Smooth muscle cell (in vitro differentiated cells): ENCODE results near the gene SLC22A3. TPM values are rescaled to one million over a fixed set of nuclear protein-coding genes. Genes with fewer than 3 reads are reported as not detected.

Experiments used
- DNase-seq: peaks from one replicate; lab custom pipeline; 2025; ENCODE audit not compliant: unreplicated experiment; lab: John Stamatoyannopoulos, UW
- H2AFZ ChIP-seq: fragments of 200-600 bp; sonication (generic); 2 replicates; pipeline ENCODE4 v1.6.0; 2016; ENCODE audit warnings: antibody characterized with exemption, low read depth, mild to moderate bottlenecking
- H3F3A ChIP-seq: fragments of 200-600 bp; sonication (generic); 2 replicates; pipeline ENCODE4 v1.6.0; 2017; ENCODE audit warnings: antibody characterized with exemption, low read depth
- H3K27ac ChIP-seq: fragments of 200-600 bp; sonication (generic); 2 replicates; pipeline ENCODE4 v1.5.1; 2016; ENCODE audit warnings: low read depth, mild to moderate bottlenecking
- H3K27me3 ChIP-seq: fragments of 200-600 bp; sonication (generic); 2 replicates; pipeline ENCODE4 v1.6.1; 2016; ENCODE audit warnings: low read depth, mild to moderate bottlenecking
- H3K36me3 ChIP-seq: fragments of 200-600 bp; sonication (generic); 2 replicates; pipeline ENCODE4 v1.5.1; 2016; ENCODE audit warnings: low read depth
- H3K4me1 ChIP-seq: fragments of 200-600 bp; sonication (generic); 2 replicates; pipeline ENCODE4 v1.5.1; 2016; ENCODE audit warnings: low read depth
- H3K4me2 ChIP-seq: fragments of 200-600 bp; sonication (generic); 2 replicates; pipeline ENCODE4 v1.6.0; 2016; ENCODE audit warnings: mild to moderate bottlenecking
- H3K4me3 ChIP-seq: fragments of 200-600 bp; sonication (generic); 2 replicates; pipeline ENCODE4 v1.5.1; 2016; ENCODE audit warnings: mild to moderate bottlenecking
- H3K79me2 ChIP-seq: fragments of 200-600 bp; sonication (generic); 2 replicates; pipeline ENCODE4 v1.6.0; 2016; ENCODE audit warnings: low read depth, mild to moderate bottlenecking
- H3K9ac ChIP-seq: fragments of 200-600 bp; sonication (generic); 2 replicates; pipeline ENCODE4 v1.6.0; 2016; ENCODE audit warnings: low read depth
- H3K9me3 ChIP-seq: fragments of 200-600 bp; sonication (generic); replicated peaks from 2 replicates; pipeline ENCODE4 v1.5.1; 2016; ENCODE audit warnings: low read depth
- H4K20me1 ChIP-seq: fragments of 200-600 bp; sonication (generic); 2 replicates; pipeline ENCODE4 v1.6.0; 2016; ENCODE audit warnings: low read depth
- WGBS: methylation state at CpG from one replicate; pipeline ENCODE4 v1.1.7; 2016; ENCODE audit warnings: low lambda C conversion rate; 5-methylcytosine and 5-hydroxymethylcytosine counted together
- polyA plus RNA-seq: library from polyadenylated mRNA; unstranded; fragments of >200 nt; fragmentation: Nextera tagmentation; extraction: Ambion mirVana; gene quantifications from 2 replicates; pipeline ENCODE4 v1.2.1, GENCODE V29; 2016
- total RNA-seq: library from RNA; depleted of rRNA; stranded (reverse); fragments of >200 nt; gene quantifications from 2 replicates; pipeline ENCODE4 v1.2.3, GENCODE V29; 2014
- TF ChIP-seq, protein P1 (sequence below): fragments of 200-600 bp; sonication (generic); IDR thresholded peaks from 2 replicates; pipeline ENCODE4 v1.5.1; 2017; ENCODE audit warnings: borderline replicate concordance, mild to moderate bottlenecking, antibody characterized with exemption; ENCODE audit not compliant: insufficient read depth, poor library complexity, severe bottlenecking

SLC22A3 gene
- total and polyA plus RNA-seq, 2 experiments from 2014 or later, result 59.5 to 69.5 TPM

DNA sequence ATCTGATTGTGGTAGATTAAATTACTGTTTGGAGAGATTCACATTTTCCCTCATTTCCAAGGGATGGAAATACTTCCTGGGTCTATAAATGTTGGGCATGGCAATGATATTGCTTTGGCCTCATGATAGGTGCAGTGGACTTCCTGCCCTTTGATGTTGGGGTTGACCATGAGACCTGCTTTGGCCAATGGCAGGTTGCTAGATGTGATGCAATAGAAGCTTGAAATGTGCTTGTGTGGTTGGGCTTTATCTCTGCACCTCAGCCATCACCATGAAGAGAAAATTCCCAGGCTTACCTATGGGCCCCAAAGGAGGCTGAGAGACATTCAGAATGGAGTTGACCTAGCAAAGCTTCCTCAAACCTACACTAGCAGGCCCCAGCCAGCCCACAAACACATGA is 69.4 kb downstream of the SLC22A3 start:
- Histone ChIP-seq H4K20me1 (no peaks in the 10 kb centered on the region), H2AFZ (no peak overlapping the region), H3K4me2 (no peak overlapping the region), H3K27me3 (no peaks in the 10 kb centered on the region), H3F3A (no peaks in the 10 kb centered on the region), H3K4me3 (no peak overlapping the region), H3K9ac (no peak overlapping the region), H3K27ac (no peak overlapping the region), H3K79me2 (no peaks in the 10 kb centered on the region), H3K36me3 (peaks cover 6% of the 10 kb centered on the region), H3K4me1 (no peaks in the 10 kb centered on the region), H3K9me3 (no peaks in the 10 kb centered on the region)
- TF ChIP-seq, protein P1, sequence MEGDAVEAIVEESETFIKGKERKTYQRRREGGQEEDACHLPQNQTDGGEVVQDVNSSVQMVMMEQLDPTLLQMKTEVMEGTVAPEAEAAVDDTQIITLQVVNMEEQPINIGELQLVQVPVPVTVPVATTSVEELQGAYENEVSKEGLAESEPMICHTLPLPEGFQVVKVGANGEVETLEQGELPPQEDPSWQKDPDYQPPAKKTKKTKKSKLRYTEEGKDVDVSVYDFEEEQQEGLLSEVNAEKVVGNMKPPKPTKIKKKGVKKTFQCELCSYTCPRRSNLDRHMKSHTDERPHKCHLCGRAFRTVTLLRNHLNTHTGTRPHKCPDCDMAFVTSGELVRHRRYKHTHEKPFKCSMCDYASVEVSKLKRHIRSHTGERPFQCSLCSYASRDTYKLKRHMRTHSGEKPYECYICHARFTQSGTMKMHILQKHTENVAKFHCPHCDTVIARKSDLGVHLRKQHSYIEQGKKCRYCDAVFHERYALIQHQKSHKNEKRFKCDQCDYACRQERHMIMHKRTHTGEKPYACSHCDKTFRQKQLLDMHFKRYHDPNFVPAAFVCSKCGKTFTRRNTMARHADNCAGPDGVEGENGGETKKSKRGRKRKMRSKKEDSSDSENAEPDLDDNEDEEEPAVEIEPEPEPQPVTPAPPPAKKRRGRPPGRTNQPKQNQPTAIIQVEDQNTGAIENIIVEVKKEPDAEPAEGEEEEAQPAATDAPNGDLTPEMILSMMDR, result no peak
- no peak for DNase-seq

DNA sequence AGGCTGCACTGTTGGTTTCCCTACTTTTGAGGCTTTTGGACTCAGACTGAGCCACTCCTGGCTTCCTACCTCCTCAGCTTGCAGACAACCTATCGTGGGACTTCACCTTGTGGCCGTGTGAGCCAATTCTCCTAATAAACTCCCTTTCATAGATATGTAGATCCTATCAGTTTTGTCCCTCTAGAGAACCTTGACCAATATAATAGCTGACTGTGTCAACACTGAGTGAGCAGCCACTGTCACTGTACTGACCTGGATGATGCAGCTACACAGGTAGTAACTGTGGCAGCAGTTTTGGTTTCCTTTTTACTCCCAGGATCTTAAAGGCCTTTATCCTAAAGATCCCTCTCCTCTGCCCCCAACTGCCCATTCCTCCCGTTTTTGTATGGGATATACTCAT is 70.2 kb downstream of the SLC22A3 start:
- DNase-seq, result no peak
- Histone ChIP-seq H3K36me3 (peaks cover 5% of the 10 kb centered on the region), H4K20me1 (no peaks in the 10 kb centered on the region), H3F3A (no peaks in the 10 kb centered on the region), H3K4me1 (no peaks in the 10 kb centered on the region), H3K27ac (no peak overlapping the region), H3K27me3 (no peaks in the 10 kb centered on the region), H3K4me2 (no peak overlapping the region), H3K4me3 (no peak overlapping the region), H3K9me3 (no peaks in the 10 kb centered on the region), H2AFZ (no peak overlapping the region), H3K79me2 (no peaks in the 10 kb centered on the region), H3K9ac (no peak overlapping the region)
- TF ChIP-seq, protein P1, result no peak
- WGBS, result 86% methylated on average over 3 of the region's 3 CpGs

DNA sequence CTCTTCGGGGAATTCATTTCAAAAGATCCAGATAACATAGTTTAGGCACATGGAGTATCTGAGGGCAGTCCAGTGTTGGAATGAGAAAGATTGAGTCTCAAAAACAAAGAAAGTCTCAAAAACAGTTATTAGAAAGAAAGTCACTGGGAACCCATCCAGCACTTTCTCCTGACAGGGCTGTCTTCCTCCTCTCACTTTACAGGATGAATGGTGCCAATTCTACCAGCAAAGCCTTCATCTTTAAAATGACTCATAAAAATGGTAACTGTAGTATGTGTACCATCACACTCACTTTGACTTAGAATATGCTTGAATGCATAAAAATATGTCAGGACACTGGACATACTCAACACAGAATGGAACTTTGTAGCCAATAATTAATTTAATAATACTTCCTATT is 71.3 kb downstream of the SLC22A3 start:
- Histone ChIP-seq H2AFZ (no peak overlapping the region), H3K9ac (no peak overlapping the region), H3F3A (peaks cover 2% of the 10 kb centered on the region), H3K27me3 (no peaks in the 10 kb centered on the region), H3K79me2 (no peaks in the 10 kb centered on the region), H3K4me3 (no peak overlapping the region), H3K36me3 (peaks cover 5% of the 10 kb centered on the region), H3K27ac (no peak overlapping the region), H3K4me1 (no peaks in the 10 kb centered on the region), H3K4me2 (no peak overlapping the region), H4K20me1 (no peaks in the 10 kb centered on the region), H3K9me3 (no peaks in the 10 kb centered on the region)
- no peak for DNase-seq
- WGBS, result 95% methylated on average over 1 of the region's 1 CpG
- TF ChIP-seq, protein P1, result no peak

DNA sequence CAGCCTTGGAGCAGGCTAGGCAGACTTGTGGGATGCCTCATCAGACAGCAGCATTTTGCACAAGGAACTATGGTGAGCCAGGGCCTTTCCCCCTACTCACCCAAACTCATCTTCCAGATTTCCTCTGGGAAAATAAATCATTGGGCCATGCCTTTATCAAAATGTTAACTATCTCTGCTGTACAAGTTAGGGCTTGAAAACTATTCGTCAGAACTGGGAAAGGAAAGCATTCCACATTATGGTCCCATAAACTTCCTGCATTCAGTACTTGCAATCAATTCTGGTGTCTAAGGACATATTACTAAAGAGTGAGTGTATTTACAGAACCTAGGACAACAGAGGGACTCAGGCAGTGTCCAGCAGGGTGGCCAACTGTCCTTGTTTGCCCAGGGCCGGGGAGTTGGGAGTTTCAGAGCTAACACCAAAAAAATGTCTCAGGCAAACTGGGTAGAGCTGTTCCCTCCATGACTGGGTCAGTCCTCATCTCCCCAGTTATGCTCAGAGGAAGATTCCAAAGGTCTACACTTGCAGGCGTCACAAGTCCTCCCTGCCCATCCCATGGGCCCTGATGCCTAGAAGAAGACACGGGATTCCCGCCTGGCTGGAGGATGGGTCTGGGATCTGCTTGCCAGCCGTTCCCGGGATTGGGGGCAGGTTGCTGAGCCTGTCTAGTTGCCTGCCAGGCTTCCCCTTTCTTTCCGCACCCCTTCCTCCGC is 72.2 kb downstream of the SLC22A3 start:
- 95% methylated on average over 9 of the region's 9 CpGs for WGBS
- no peak for DNase-seq
- Histone ChIP-seq H3F3A (peaks cover 6% of the 10 kb centered on the region), H3K9ac (no peak overlapping the region), H3K79me2 (no peaks in the 10 kb centered on the region), H3K27ac (no peak overlapping the region), H3K27me3 (no peaks in the 10 kb centered on the region), H3K36me3 (peaks cover 5% of the 10 kb centered on the region), H2AFZ (no peak overlapping the region), H3K4me3 (no peak overlapping the region), H3K4me2 (no peak overlapping the region), H4K20me1 (no peaks in the 10 kb centered on the region), H3K4me1 (no peaks in the 10 kb centered on the region), H3K9me3 (no peaks in the 10 kb centered on the region)
- TF ChIP-seq, protein P1, result no peak
